MM.1S (cell line): Measurements from ENCODE around the gene ERF.

Experiments
- DNase-seq: peaks from one replicate; pipeline ENCODE4 v3.0.0-alpha.2; 2015
- H2AFZ ChIP-seq: fragments of 300-600 bp; sonication (generic); 2 replicates; pipeline ENCODE4 v1.6.0; 2016; ENCODE audit warnings: antibody characterized with exemption, low read length
- H3F3A ChIP-seq: fragments of 300-600 bp; sonication (generic); 2 replicates; pipeline ENCODE4 v1.6.1; 2016; ENCODE audit warnings: mild to moderate bottlenecking, antibody characterized with exemption, low read length, moderate library complexity, mixed read lengths; ENCODE audit not compliant: insufficient read depth
- H3K27ac ChIP-seq: fragments of 300-600 bp; sonication (generic); 2 replicates; pipeline ENCODE4 v1.5.1; 2016; ENCODE audit warnings: mild to moderate bottlenecking, low read length
- H3K27me3 ChIP-seq: fragments of 300-600 bp; sonication (generic); replicated peaks from 2 replicates; pipeline ENCODE4 v1.6.0; 2016; ENCODE audit warnings: low read length; ENCODE audit not compliant: insufficient read depth
- H3K36me3 ChIP-seq: fragments of 300-600 bp; sonication (generic); replicated peaks from 2 replicates; pipeline ENCODE4 v1.6.1; 2016; ENCODE audit warnings: mild to moderate bottlenecking, low read length, mixed read lengths; ENCODE audit not compliant: insufficient read depth
- H3K4me1 ChIP-seq: fragments of 300-600 bp; sonication (generic); 2 replicates; pipeline ENCODE4 v1.6.1; 2016; ENCODE audit warnings: low read length, mixed read lengths
- H3K4me2 ChIP-seq: fragments of 300-600 bp; sonication (generic); 2 replicates; pipeline ENCODE4 v1.6.0; 2016; ENCODE audit warnings: low read depth, low read length
- H3K4me3 ChIP-seq: fragments of 300-600 bp; sonication (generic); 2 replicates; pipeline ENCODE4 v1.5.1; 2016; ENCODE audit warnings: low read length, mixed read lengths
- H3K79me2 ChIP-seq: fragments of 300-600 bp; sonication (generic); 2 replicates; pipeline ENCODE4 v1.6.1; 2016; ENCODE audit warnings: mixed run types, low read length, mixed read lengths
- H3K9ac ChIP-seq: fragments of 300-600 bp; sonication (generic); 2 replicates; pipeline ENCODE4 v1.6.1; 2016; ENCODE audit warnings: low read length, mixed read lengths
- H3K9me2 ChIP-seq: fragments of 300-600 bp; sonication (generic); replicated peaks from 2 replicates; pipeline ENCODE4 v1.6.1; 2016; ENCODE audit warnings: mild to moderate bottlenecking, low read length, mixed read lengths; ENCODE audit not compliant: insufficient read depth
- H3K9me3 ChIP-seq: fragments of 300-600 bp; sonication (generic); replicated peaks from 2 replicates; pipeline ENCODE4 v1.6.1; 2016; ENCODE audit warnings: mild to moderate bottlenecking, low read length, mixed read lengths; ENCODE audit not compliant: insufficient read depth
- H4K20me1 ChIP-seq: fragments of 300-600 bp; sonication (generic); 2 replicates; pipeline ENCODE4 v1.6.1; 2016; ENCODE audit warnings: mild to moderate bottlenecking, low read length, moderate library complexity, mixed read lengths; ENCODE audit not compliant: insufficient read depth
- CTCF ChIP-seq: fragments of 300-600 bp; sonication (generic); IDR thresholded peaks from 2 replicates; pipeline ENCODE4 v1.5.1; 2016; ENCODE audit warnings: antibody characterized with exemption, low read length, mixed read lengths
- EZH2 ChIP-seq: fragments of 300-600 bp; sonication (generic); optimal IDR thresholded peaks from 2 replicates; pipeline ENCODE3; 2017; ENCODE audit warnings: low read depth, mild to moderate bottlenecking, antibody characterized with exemption, low read length, mixed read lengths
- EZH2phosphoT487 ChIP-seq: fragments of 300-600 bp; sonication (generic); IDR thresholded peaks from 2 replicates; pipeline ENCODE4 v1.6.1; 2018; ENCODE audit warnings: antibody characterized with exemption, low read length

The ERF gene

GRCh38 chr19:42275103-42275502, 20.2 kb upstream of the ERF start:
- Histone ChIP-seq H3K4me2 (no peak overlapping the region), H3K79me2 (peaks cover 47% of the 10 kb centered on the region)

GRCh38 chr19:42274065-42274682, 19.2 kb upstream of the ERF start:
- Histone ChIP-seq H4K20me1 (no peaks in the 10 kb centered on the region), H3K36me3 (no peaks in the 10 kb centered on the region), H3K27me3 (no peaks in the 10 kb centered on the region), H2AFZ (no peak overlapping the region), H3K27ac (no peak overlapping the region), H3K4me2 (no peak overlapping the region), H3K4me3 (no peak overlapping the region), H3K9me3 (no peaks in the 10 kb centered on the region), H3K79me2 (peaks cover 56% of the 10 kb centered on the region), H3K9me2 (no peaks in the 10 kb centered on the region), H3K9ac (no peak overlapping the region), H3F3A (peaks cover 13% of the 10 kb centered on the region), H3K4me1 (peaks cover 12% of the 10 kb centered on the region)
- no peak for DNase-seq
- no peak for TF ChIP-seq EZH2
- no peak for TF ChIP-seq CTCF
- no peak for TF ChIP-seq EZH2phosphoT487

More at GRCh38 chr19:42275103-42275502, 20.2 kb upstream of the ERF start:
- Histone ChIP-seq H3K9ac (no peak overlapping the region), H3K27ac (no peak overlapping the region), H3K36me3 (no peaks in the 10 kb centered on the region), H3K27me3 (no peaks in the 10 kb centered on the region), H3K4me3 (no peak overlapping the region), H3F3A (peaks cover 6% of the 10 kb centered on the region), H3K9me3 (no peaks in the 10 kb centered on the region), H2AFZ (no peak overlapping the region), H4K20me1 (no peaks in the 10 kb centered on the region), H3K4me1 (peaks cover 16% of the 10 kb centered on the region), H3K9me2 (no peaks in the 10 kb centered on the region)
- TF ChIP-seq EZH2phosphoT487 = no peak
- no peak for TF ChIP-seq CTCF
- no peak for TF ChIP-seq EZH2
- DNase-seq = no peak

- Histone ChIP-seq H3K79me2 (peaks cover 56% of the 10 kb centered on the region), H3K4me3 (no peak overlapping the region), H3K9me2 (no peaks in the 10 kb centered on the region), H3K4me2 (no peak overlapping the region), H4K20me1 (no peaks in the 10 kb centered on the region), H3K27me3 (no peaks in the 10 kb centered on the region), H3F3A (peaks cover 13% of the 10 kb centered on the region), H3K9me3 (no peaks in the 10 kb centered on the region), H3K4me1 (peaks cover 8% of the 10 kb centered on the region), H2AFZ (no peak overlapping the region), H3K36me3 (no peaks in the 10 kb centered on the region), H3K9ac (no peak overlapping the region), H3K27ac (no peak overlapping the region)
- no peak for DNase-seq
- TF ChIP-seq CTCF (no peak), EZH2 (no peak), EZH2phosphoT487 (no peak)
Measured at GRCh38 chr19:42273407-42274064, 18.6 kb upstream of the ERF start.
